Measurements from ENCODE around the gene NR6A1.

NR6A1 gene

DNA sequence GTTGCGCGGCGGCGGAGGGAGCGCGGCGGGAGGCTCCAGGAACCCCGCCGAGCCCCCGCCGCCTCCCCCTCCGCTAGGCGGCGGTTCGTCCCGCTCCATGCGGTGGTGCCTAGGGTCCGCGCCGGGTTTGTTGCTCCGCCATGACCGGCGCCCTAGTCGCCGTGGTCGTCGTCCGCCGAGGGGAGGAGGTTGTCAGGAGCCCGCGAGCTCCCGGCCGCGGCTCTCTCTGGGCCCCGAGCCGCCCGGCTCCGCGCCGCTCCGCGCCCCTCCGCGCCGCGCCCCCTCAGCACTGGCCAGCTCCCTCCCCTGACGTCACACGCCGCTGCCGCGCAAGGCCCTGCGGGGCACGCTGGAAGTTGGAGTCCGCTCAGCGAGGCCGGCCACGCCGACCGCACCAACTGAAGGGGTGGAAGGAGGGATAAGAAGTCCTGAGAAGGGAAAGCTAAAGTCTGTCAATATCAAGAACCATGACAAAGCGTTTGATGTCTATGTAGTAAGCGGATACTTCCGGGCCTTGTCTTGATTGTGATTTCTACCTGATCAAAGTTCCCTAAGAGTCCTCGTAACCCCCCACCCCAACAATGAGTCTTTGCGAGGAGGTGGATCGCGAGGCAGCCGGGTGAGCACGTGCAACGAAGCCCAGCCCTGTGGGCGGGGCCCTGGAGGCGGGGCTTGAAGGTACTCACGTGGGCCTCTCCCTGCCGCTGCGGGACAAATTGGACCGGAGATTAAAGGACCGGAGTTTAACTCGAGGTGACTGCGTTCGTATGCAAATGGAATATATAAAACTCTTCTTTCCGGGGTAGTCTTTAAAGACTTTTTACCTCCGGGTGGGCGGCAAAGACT is at the start of gene NR6A1:
Gene NR6A1, minus strand, starts transcription at position 291 of the 846 bp plus-strand sequence.
- peak; percentile 96 for DNase-seq

DNA sequence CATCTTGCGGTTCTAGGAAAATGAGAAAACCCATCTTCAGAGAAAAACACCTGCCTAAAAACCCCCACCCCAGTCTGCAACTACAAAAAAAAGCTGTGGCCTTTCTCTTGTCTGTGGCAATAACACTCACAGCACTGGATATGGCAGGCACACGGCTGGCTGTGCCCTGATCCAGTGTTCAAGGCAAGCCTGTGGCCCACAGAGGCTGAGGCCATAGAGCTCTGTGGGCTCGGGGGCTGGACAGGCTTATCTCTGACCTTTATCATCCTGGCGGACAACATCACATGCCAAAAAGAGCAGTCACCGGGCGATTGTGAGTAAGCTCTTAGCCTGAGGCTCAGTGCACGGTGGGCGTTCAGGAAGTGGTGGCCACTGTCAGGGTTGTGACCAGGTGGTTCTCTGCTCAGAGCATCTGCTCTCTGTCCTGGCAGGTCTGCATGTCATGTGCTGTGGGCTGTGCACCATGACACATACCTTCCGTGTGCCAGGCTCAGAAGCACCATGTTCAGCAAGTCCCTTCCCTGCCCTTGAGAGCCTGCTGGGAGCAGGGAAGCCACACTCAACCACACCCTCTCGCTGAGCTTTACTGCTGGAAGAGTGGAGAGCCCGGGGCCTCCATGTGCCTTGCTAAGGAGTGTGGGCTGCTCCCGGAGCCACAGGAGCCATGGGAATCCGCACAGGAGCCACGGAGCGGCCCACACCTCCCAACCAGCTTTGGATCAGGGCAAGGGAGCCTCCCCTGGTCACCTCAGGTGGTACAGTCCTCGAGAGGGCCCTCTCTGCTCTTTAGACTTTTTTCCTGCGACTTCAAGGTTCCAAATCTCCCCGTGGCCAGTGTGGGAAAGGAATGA is 47.5 kb upstream of the NR6A1 start:
- DNase-seq: no peak

DNA sequence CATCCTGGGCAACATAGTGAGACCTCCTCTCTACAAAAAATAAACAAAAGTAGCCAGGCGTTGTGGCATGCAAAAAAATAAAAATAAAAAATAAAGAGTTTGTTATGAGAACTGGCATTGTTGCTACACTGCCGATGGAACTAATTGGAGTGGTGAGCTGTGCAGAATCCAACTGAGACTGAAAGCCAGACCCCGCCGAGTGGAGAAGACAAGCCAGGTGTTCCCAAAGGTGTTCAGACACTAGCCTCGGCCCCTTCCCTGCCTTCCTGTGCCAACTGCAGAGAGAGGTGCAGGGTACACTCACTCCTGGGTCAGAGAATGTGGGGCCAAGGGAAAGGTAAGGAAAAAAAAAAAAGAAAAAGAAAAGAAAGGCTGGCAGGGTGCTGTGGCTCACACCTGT is 44.5 kb upstream of the NR6A1 start:
- DNase-seq: no peak

DNA sequence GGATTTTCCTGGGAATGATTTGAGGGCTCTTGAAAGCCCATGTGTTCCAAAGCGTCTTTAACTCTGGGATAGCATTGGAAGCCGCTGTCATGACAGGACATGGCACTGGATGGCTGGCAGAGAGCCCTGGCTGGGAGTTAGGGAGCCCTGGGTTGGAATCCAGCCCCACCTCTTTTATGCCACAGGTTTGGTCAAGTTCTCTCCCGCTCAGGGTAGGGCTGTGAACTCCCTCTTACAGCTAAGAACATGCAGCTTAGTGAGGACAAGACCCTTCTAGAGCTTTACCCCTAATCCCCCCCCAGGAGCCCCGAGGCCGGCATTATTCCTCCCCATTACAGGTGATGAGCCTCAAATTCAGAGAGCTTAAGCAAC is 43.0 kb upstream of the NR6A1 start:
- DNase-seq: no peak

DNA sequence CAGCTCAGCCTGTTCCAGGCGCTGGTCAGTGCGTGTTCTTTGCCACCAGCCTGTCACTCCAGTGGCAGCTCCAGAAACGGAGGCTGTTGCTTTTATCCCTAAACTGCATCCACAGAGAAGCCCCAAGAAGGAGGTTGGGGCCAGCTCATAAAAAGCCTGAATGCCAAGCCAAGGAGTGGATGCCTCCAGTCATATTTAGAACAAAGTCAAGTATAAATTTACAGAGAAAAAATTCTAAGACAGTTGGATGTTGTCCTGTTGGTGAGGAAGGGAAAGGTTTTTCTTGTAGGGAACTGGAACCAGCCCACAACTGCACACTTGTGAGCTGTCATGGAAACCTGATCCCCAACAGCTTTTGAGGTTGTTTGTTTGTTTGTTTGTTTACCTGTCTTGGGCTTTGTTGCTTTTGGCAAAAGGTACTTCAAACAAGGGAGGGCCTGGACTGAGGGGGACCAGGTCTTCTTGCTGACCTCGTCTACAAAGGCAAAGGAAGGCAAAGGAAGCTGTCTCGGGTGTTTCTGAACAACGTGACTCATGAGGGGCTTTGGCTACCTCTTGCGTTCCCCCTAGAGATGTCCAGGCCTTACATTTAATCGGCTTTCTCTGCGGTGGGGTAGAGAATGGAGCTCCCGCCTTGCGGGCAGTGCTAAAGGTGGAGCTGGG is 42.5 kb upstream of the NR6A1 start:
- DNase-seq: no peak

DNA sequence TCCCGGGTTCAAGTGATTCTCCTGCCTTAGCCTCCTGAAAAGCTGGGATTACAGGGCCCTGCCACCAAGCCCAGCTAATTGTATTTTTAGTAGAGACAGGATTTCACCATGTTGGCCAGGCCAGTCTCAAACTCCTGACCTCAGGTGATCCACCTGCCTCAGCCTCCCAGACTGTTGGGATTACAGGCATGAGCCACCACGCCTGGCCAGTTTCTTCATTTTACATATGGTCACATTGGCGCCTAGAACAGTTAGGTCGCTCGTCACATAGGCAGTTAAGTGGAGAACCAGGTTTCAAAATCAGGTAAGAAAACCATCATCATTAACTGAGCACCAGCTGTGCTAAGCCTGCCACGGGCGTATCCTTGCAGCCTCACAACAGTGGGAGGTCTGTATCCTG is 41.9 kb upstream of the NR6A1 start:
- no peak for DNase-seq

DNA sequence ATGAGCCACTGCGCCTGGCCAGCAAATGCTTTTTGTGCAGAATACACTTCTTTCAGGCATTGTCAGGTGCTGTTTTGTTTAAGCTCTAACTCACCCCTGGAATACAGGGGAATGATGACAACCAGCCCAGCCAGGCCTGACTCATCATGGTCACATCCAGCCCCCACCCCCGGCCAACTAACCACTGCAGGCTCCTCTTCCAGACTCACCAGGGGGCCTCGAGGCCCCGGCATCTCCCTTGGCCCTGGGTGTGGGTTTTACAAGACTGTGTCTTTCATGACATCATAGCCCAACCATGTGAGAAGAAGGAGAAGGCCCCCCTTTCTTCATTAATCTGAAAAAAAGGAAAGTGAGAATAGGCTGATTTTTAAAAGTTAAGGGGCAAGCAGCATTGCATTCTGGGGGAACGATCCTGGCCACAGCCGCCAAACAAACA is 41.3 kb upstream of the NR6A1 start:
- DNase-seq: no peak

DNA sequence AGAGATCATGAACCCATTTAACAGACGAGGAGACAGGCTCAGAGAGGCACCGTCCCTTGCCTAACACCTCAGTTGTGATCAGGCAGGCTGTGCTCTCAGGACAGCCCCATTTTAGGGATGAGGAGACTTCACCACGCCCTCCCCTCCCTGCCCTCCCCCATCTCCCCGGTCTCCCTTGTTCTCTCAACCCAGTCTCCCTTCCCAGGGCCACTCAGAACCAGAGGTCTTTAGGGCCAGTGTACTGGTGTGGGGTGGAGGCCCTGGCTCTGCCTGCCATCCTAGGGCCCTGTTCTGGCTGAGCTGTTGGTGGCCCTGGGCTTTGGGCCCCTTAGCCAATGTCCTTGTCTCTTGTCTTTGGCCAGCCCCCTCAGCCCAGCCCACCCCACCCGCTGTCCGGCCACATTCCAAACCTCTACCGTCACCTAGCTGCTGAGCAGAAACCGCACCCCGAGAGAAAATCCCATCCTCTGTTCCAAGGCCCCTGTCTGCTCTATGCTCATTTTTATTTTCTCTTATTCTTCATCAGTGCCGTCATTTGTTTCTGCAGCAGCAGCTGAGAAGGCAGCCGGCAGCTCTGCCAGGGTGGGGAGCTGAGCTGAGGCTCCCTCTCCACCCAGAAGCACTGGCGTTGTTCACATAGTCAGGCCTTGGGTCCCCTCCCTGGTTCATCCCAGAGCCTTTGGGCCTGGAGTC is 39.7 kb upstream of the NR6A1 start:
- DNase-seq: no peak

DNA sequence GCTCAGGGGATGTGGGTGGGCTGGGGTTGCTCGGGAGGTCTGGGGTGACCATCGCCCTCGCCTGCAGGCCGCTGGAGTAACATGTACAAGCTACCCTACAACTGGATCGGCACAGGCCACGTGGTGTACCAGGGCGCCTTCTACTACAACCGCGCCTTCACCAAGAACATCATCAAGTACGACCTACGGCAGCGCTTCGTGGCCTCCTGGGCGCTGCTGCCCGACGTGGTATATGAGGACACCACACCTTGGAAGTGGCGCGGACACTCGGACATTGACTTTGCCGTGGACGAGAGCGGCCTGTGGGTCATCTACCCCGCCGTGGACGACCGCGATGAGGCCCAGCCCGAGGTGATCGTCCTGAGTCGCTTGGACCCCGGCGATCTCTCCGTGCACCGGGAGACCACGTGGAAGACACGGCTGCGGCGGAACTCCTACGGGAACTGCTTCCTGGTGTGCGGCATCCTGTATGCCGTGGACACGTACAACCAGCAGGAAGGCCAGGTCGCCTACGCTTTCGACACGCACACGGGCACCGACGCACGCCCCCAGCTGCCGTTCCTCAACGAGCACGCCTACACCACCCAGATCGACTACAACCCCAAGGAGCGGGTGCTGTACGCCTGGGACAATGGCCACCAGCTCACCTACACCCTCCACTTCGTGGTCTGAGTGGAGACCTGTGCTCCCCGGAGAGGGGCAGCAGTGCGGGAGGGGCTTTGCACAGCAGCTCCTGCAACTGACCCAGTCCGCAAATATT is 38.8 kb upstream of the NR6A1 start:
- DNase-seq: no peak

DNA sequence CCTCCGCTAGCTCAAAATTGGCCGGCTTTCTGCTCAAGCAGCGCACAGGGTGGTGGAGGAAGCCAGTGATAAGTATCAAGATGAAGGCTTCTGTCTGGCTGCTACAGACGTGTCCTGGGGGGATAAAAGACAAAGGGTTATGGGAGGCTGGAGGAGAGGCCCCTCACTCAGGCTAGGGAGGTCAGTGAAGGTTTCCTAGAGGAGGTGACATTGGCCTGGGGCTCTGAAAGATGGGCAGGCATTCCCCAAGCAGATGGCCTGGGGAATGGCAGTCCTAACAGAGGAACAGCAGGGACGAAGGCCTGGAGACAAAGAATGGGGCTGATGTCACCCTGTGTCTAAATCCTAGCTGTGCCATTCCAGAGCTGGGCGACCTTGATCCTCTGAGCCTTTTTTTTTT is 38.1 kb upstream of the NR6A1 start:
- no peak for DNase-seq

DNA sequence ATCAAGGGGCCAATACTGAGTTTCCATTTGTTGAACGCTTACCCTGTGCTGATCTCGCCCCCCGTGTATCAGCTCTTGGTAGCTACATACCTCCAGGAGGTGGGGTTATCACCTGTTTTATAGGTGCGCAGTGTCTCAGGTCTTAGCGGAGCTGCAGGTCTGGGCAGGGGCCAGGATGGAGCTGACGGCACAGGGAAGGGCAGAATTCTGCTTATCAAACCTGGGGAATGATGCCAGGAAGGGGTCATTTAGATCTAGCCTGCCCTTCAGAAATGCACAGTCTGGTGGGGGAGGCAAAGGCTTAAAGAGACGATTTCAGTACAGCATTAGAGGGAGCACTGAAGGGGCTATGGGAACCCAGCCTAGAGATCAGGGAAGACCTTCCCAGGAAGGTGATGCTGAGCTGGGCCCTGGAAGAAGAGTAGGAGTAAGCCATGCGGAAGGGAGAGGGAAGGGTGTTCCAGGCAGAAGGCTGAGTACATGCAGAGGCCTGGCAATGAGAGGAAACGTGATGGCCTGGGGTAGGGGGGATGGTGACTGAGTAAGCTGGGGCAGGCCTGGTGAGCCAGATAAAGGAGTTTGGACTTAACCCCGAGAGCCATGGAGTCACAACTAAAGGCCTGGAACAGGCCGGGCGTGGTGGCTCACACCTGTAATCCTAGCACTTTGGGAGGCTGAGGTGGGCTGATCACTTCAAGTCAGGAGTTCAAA is 37.3 kb upstream of the NR6A1 start:
- no peak for DNase-seq

DNA sequence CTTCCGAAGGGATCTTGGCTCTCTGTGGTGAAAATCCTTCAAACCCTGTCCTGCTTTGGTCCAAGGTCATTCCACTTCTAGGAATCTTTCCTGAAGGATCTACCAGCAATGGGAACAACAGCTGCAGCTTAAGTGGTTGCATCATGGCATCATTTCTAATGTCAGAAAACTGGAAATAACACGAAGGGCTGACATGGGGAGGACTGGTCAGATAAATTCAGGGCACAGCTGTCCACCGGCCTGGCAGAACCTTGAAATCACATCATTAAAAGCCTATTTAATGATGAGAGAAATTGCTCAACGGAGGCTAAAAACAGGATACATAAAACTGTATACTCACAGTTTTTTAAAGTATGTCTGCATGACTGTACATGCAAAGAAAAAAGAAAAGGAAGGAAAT is 34.1 kb upstream of the NR6A1 start:
- no peak for DNase-seq

DNA sequence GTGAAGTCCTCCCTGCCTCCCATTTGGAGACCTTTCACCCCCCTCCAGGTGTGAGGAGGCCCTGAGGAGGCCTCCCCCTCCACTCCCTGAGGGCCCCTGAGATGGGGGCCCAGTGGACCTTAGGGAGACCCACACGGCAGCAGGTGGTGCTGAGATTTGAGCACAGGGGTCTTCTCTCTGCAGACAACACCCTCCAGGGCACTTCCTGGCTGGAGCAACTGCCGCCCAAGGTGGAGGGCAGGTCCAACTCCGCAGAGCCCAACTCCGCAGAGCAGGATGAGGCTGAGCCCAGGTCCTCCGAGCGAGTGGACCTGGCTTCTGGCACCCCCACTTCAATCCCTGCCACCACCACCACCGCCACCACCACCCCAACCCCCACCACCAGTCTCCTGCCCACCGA is 32.8 kb upstream of the NR6A1 start:
- DNase-seq: no peak

DNA sequence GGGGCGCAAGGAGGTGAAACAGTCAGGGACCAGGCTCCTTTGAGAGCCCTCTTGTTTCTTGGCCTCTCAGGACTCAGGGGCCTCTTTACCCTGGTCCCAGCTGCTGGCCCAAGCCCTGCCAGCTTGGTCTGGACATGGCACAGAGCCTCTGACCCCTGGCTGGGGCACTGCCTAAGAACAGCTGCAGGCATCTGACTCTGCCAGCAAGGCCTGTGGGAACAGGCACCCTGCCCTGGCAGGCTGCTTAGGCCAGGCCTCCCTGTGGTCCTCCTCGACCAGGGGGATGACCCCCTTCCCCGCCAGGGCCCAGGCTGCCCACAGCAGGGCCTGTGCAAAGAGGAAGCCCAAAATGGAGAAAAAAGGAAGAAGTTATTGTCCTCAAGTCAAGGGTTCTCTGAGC is 31.3 kb upstream of the NR6A1 start:
- no peak for DNase-seq

DNA sequence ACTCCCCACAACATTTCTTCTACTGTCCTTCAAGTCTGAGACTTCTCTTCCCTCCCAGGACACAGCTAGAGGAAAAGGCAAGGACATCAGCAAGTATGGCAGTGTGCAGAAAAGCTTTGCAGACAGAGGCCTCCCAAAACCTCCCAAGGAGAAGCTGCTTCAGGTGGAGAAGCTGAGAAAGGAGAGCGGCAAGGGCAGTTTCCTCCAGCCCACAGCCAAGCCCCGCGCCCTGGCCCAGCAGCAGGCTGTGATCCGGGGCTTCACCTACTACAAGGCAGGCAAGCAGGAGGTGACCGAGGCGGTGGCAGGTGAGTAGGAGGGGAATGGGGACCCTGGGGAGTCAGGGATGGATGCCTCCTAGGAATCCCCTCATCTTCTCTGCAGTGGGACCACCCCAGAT is 30.2 kb upstream of the NR6A1 start:
- no peak for DNase-seq

DNA sequence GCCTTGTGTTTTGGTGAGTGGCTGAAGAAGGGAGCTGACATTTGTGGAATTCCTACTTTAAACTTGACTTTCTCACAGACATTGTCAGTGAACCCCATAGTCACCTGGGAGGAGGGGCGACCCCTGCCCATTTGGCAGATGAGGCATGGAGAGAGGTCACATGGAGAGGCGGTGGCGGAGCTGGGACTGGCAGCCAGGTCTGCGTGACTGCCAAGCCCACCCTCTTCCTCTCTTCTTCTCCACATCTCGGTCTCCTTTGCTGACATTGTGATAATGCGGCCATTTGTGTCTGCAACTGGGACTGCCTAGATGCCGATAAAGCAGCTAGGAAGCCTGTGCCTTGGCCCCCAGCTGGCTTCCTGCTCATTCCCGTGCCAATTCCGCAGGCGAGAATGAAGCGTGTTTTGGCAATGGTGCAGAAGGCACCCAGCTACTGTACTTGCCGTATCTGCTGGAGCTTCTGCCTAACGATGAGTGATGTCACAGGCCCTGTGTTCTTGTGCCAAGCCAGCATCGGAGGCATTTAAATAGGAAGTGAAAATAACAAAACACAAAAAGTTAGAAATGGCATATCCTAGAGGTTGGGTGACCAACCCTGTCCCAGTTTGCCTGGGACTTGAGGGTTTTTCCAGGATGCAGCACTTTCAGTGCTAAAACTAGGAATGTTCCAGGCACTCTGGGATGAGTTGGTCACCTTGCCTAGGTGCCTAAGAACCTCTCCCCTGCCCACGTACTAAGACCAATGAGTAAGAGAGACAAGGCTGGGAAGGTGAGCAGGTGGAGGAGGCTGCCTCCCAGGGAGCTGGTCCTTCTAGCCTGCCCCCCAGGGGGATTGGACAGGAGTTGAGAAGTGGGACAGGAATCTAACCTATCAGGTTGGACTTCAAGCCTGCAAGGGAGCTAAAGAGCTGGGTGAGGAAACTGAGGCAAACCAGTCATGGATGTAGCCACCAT is 29.5 kb upstream of the NR6A1 start:
- no peak for DNase-seq

DNA sequence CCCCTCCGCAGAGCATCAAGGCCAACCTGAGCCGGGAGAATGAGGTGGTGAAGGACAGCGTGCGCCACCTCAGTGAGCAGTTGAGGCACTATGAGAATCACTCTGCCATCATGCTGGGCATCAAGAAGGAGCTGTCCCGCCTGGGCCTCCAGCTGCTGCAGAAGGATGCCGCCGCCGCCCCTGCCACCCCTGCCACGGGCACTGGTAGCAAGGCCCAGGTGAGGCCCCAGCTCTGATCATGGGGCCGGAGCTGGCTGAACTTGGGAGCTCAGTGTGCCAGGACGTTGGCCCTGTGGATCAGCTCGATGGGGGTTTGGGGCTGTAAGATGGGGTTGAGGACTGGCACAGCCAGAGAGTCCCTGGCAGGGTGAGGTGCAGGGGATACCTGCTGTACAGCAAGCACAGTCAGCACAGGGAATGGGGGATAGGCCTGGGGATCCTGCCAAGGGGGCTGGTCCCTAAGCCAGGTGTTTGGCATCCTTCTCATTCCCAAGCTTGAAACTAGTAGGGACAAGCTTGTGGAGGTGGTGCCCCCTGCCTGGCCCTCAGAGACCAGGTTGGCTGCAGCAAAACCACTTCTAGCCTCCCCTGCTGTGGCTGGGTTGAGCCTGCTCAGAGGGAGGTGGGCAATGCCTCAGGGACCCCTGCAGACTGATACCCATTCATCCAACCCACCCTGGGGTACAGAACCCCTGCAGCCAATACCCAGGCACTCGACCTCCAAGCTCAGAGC is 28.3 kb upstream of the NR6A1 start:
- no peak for DNase-seq

DNA sequence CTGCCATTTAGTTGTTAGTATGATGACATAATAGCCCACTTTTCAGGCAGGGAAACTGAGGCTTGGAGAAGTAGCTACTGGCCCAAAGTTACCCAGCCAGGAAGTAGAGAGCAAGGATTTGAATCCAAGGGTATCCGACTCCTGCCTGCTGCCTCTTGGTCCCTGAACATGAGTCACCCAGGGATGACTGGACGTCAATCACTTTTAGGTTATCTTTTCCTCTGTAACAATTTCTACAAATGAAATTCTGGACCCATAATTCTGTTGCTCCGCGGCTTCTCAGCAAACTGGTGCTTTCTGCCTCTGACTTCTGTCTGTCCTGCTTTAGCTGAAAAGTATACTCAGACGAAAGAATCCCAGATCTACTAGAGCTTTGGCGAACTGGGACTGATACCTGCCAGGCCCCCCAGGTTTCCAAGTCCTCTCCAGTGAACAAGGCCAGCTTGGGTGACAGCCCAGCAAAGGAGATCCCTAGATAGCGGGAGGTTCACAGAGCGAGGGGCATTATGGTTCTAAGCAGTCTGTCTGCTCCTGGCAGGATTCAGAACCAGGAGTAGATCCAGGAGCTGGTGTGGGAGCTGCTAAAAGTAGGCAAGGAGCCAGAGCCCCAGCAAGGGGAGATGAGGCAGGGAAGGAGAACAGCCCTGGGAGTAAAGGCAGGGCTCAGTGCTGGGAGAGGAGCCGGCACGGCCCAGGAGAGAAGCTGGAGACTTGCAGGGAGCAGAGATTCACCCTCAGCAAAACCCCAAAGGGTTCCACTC is 26.4 kb upstream of the NR6A1 start:
- no peak for DNase-seq

DNA sequence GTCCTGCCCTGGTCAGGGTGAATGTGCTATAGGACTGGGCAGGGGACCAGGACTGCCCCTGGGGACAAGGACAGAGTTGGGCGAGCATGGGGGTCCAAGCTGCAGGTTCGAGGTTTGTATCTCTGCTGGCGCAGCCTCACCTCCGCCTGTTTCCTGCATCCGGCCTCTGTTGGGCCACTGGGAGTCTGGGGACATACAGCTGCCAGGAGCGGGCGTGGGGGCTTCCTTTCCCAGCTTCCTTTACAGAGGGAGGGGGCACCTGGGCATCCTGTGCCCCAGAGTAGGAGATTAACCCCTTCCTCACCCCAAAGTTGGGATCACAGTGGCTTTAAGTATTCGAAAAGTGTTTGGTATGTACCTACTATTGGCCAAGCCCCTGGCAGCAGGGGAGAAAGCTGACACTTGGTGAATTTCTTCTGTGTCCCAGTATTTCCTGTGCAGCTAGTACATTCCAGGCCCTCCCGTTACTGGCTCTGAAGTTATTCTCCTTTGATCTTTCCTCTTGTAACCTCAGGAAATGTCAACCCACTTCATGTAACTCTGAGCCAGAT is 24.8 kb upstream of the NR6A1 start:
- no peak for DNase-seq
